Astrocyte (in vitro differentiated cells and primary cell): ENCODE measurements around the gene MADD. TPM values are rescaled to one million over a fixed set of nuclear protein-coding genes. Genes with fewer than 3 reads are reported as not detected.

ENCODE experiments used
- DNase-seq: peaks from one replicate; pipeline ENCODE4 v3.0.0-alpha.2; 2010; ENCODE audit warnings: low read depth
- FAIRE-seq: peaks from 2 replicates; lab custom pipeline; 2011; peaks lifted over from hg19 to GRCh38; lab: Jason Lieb, UNC
- H2AFZ ChIP-seq: 2 replicates; pipeline ENCODE4 v1.6.0; 2012; ENCODE audit warnings: low read depth, low read length, inconsistent platforms
- H3K27ac ChIP-seq: 2 replicates; pipeline ENCODE4 v1.5.1; 2011; ENCODE audit warnings: low read depth, low read length, inconsistent platforms
- H3K27me3 ChIP-seq: 2 replicates; pipeline ENCODE4 v1.6.0; 2011; ENCODE audit warnings: low read length, inconsistent platforms; ENCODE audit not compliant: insufficient read depth
- H3K36me3 ChIP-seq: 2 replicates; pipeline ENCODE4 v1.5.1; 2011; ENCODE audit warnings: low read length, inconsistent platforms; ENCODE audit not compliant: insufficient read depth
- H3K4me1 ChIP-seq: 2 replicates; pipeline ENCODE4 v1.5.1; 2011; ENCODE audit warnings: low read length, inconsistent platforms; ENCODE audit not compliant: insufficient read depth
- H3K4me2 ChIP-seq: 2 replicates; pipeline ENCODE4 v1.6.0; 2012; ENCODE audit warnings: low read length, inconsistent platforms
- H3K4me3 ChIP-seq: 2 replicates; pipeline ENCODE4 v1.5.1; 2011; ENCODE audit warnings: low read depth, mild to moderate bottlenecking, low read length, inconsistent platforms; ENCODE audit not compliant: insufficient read depth
- H3K79me2 ChIP-seq: 2 replicates; pipeline ENCODE4 v1.6.0; 2012; ENCODE audit warnings: mild to moderate bottlenecking, low read length, inconsistent platforms; ENCODE audit not compliant: insufficient read depth
- H3K9ac ChIP-seq: 2 replicates; pipeline ENCODE4 v1.6.0; 2012; ENCODE audit warnings: mild to moderate bottlenecking, low read length, inconsistent platforms
- H3K9me3 ChIP-seq: 2 replicates; pipeline ENCODE4 v1.5.1; 2012; ENCODE audit warnings: low read depth, mild to moderate bottlenecking, low read length, inconsistent platforms; ENCODE audit not compliant: insufficient read depth
- H4K20me1 ChIP-seq: 2 replicates; pipeline ENCODE4 v1.6.0; 2012; ENCODE audit warnings: low read length, inconsistent platforms; ENCODE audit not compliant: insufficient read depth
- H3K27ac Mint-ChIP-seq: one replicate; pipeline ENCODE4 v1.8.0; 2021; ENCODE audit warnings: mild to moderate bottlenecking, mixed read lengths; ENCODE audit not compliant: unreplicated experiment
- H3K27me3 Mint-ChIP-seq: one replicate; pipeline ENCODE4 v1.8.0; 2021; ENCODE audit warnings: low read depth, mixed read lengths; ENCODE audit not compliant: unreplicated experiment
- H3K36me3 Mint-ChIP-seq: one replicate; pipeline ENCODE4 v1.8.0; 2021; ENCODE audit warnings: low read depth, mixed read lengths; ENCODE audit not compliant: unreplicated experiment
- H3K4me1 Mint-ChIP-seq: one replicate; pipeline ENCODE4 v1.8.0; 2021; ENCODE audit warnings: low read depth, mixed read lengths; ENCODE audit not compliant: unreplicated experiment
- H3K4me3 Mint-ChIP-seq: one replicate; pipeline ENCODE4 v1.8.0; 2021; ENCODE audit warnings: mild to moderate bottlenecking, moderate library complexity, mixed read lengths; ENCODE audit not compliant: unreplicated experiment
- H3K9me3 Mint-ChIP-seq: one replicate; pipeline ENCODE4 v1.8.0; 2021; ENCODE audit warnings: mild to moderate bottlenecking, mixed read lengths; ENCODE audit not compliant: unreplicated experiment
- EZH2 ChIP-seq: IDR thresholded peaks from 2 replicates; pipeline ENCODE4 v1.6.1; 2012; ENCODE audit warnings: mild to moderate bottlenecking, low read length, inconsistent platforms; ENCODE audit not compliant: insufficient read depth
- total RNA-seq: library from RNA; stranded (reverse); gene quantifications from 2 replicates; pipeline ENCODE4 v1.2.1, GENCODE V29; 2021
- TF ChIP-seq, protein P1 (sequence below): IDR thresholded peaks from 2 replicates; pipeline ENCODE4 v1.5.1; 2011; ENCODE audit warnings: low read depth, mild to moderate bottlenecking, inconsistent platforms, low read length, moderate library complexity; ENCODE audit not compliant: insufficient read depth

The MADD gene
- total RNA-seq, 1 donor from 2014 or later, result 22.9 TPM

DNA sequence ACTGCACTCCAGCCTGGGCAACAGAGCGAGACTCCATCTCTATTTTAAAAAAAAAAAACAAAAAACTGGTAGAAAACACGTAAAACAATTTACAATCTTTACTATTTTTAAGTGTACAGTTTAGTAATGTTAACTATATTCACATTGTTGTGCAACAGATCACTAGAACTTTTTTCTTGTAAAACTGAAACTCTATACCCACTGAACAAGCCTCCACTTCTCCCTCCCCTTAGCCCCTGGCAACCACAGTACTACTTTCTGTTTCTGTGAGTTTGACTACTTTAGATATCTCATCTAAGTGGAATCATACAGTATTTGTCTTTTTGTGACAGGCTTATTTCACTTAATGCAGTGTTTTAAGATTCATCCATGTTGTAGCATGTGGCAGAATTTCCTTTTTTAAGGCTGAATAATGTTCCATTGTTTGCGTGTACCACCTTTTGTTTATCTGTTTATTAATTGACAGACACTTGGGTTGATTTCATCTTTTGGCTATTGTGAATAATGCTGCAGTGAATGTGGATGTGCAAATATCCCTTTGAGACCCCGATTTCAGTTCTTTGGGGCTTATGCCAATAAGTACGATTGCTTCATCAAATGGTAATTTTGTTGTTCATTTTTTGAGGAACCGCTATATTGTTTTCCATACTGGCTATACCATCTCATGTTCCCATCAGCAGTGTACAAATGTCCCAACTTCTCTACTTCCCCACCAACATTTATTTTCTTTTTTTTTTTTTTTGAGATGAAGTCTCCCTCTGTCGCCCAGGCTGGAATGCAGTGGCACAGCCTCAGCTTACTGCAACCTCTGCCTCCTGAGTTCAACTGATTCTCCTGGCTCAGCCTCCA, 44.2 kb upstream of the MADD start:
- no peak overlapping the region for H3K27ac ChIP-seq
- no peaks in the 10 kb centered on the region for H3K79me2 ChIP-seq
- H3K9ac ChIP-seq, result no peak overlapping the region
- TF ChIP-seq, protein P1, sequence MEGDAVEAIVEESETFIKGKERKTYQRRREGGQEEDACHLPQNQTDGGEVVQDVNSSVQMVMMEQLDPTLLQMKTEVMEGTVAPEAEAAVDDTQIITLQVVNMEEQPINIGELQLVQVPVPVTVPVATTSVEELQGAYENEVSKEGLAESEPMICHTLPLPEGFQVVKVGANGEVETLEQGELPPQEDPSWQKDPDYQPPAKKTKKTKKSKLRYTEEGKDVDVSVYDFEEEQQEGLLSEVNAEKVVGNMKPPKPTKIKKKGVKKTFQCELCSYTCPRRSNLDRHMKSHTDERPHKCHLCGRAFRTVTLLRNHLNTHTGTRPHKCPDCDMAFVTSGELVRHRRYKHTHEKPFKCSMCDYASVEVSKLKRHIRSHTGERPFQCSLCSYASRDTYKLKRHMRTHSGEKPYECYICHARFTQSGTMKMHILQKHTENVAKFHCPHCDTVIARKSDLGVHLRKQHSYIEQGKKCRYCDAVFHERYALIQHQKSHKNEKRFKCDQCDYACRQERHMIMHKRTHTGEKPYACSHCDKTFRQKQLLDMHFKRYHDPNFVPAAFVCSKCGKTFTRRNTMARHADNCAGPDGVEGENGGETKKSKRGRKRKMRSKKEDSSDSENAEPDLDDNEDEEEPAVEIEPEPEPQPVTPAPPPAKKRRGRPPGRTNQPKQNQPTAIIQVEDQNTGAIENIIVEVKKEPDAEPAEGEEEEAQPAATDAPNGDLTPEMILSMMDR, result no peak
- no peak for TF ChIP-seq EZH2
- no peak overlapping the region for H3K4me3 ChIP-seq
- H3K36me3 ChIP-seq, result peaks cover 7% of the 10 kb centered on the region
- H3K4me1 ChIP-seq, result peaks cover 4% of the 10 kb centered on the region
- Mint-ChIP-seq H3K27me3 (no peaks in the 10 kb centered on the region), H3K36me3 (peaks cover 6% of the 10 kb centered on the region), H3K9me3 (no peaks in the 10 kb centered on the region), H3K4me1 (peaks cover under 1% of the 10 kb centered on the region), H3K27ac (no peak overlapping the region), H3K4me3 (no peak overlapping the region)
- H3K4me2 ChIP-seq, result no peak overlapping the region
- no peak overlapping the region for H2AFZ ChIP-seq
- H3K27me3 ChIP-seq, result no peaks in the 10 kb centered on the region
- no peaks in the 10 kb centered on the region for H4K20me1 ChIP-seq
- no peaks in the 10 kb centered on the region for H3K9me3 ChIP-seq
- no peak for FAIRE-seq
- no peak for DNase-seq

DNA sequence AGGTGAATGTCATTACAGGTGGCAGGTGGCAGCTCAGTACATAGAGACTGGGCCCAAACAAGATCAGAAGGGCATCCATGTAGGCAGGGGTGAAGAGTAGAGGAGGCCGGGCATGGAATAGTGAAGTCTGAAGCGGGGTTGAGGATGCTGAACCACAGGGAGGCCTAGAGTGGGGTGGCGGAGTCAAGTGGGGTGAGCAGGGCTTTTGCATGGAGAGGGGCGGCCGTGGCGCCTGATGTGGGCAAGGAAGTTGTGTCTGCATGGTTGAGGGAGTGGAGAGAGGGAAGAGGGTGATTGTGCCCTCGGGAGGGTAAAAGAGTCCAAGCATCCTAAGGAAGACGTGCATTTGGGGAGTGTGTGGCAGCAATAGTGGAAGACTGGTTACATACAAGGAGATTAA, 40.8 kb upstream of the MADD start:
- peak overlapping the region; percentile 62 for H3K27ac Mint-ChIP-seq
- no peak overlapping the region for H3K4me3 Mint-ChIP-seq
- no peak for DNase-seq
- Histone ChIP-seq H3K36me3 (peaks cover 5% of the 10 kb centered on the region), H2AFZ (no peak overlapping the region), H3K9ac (no peak overlapping the region), H3K4me3 (no peak overlapping the region), H3K27ac (no peak overlapping the region), H3K9me3 (no peaks in the 10 kb centered on the region), H3K4me2 (no peak overlapping the region), H3K79me2 (no peaks in the 10 kb centered on the region), H3K4me1 (peaks cover 7% of the 10 kb centered on the region), H4K20me1 (no peaks in the 10 kb centered on the region), H3K27me3 (no peaks in the 10 kb centered on the region)
- TF ChIP-seq, protein P1, result no peak
- no peak for TF ChIP-seq EZH2
- H3K4me1 Mint-ChIP-seq, result peaks cover 6% of the 10 kb centered on the region
- H3K27me3 Mint-ChIP-seq, result no peaks in the 10 kb centered on the region
- FAIRE-seq, result no peak
- no peaks in the 10 kb centered on the region for H3K9me3 Mint-ChIP-seq
- peaks cover 8% of the 10 kb centered on the region for H3K36me3 Mint-ChIP-seq

DNA sequence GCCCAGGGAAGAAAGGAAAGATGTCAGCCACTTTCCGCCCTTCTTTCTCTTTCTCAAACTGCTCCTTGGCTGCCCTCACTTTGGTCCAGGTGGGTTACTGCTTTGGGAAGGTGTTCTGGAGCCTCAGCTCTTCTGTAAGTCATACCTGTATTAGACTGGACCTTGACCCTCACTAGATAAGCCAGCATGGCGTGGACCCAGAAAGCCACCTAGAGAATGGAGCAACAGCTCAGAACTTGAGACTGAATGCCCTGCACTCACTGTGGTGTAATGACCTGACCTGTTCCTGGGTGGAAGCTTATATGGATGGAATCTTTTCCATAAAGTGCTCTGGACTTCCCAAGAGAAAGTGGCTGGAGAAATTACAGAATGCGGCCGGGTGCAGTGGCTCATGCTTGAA, 36.9 kb upstream of the MADD start:
- Mint-ChIP-seq H3K4me1 (peaks cover 26% of the 10 kb centered on the region), H3K27ac (no peak overlapping the region), H3K4me3 (no peak overlapping the region), H3K36me3 (peaks cover 17% of the 10 kb centered on the region), H3K9me3 (no peaks in the 10 kb centered on the region), H3K27me3 (no peaks in the 10 kb centered on the region)
- DNase-seq (no peak), FAIRE-seq (no peak)
- no peak overlapping the region for H3K4me2 ChIP-seq
- peaks cover 7% of the 10 kb centered on the region for H3K36me3 ChIP-seq
- no peak overlapping the region for H3K27ac ChIP-seq
- no peak overlapping the region for H2AFZ ChIP-seq
- H3K79me2 ChIP-seq, result no peaks in the 10 kb centered on the region
- H4K20me1 ChIP-seq, result no peaks in the 10 kb centered on the region
- peaks cover 19% of the 10 kb centered on the region for H3K4me1 ChIP-seq
- TF ChIP-seq, protein P1, result no peak
- TF ChIP-seq EZH2, result no peak
- H3K27me3 ChIP-seq, result no peaks in the 10 kb centered on the region
- no peak overlapping the region for H3K4me3 ChIP-seq
- no peaks in the 10 kb centered on the region for H3K9me3 ChIP-seq
- no peak overlapping the region for H3K9ac ChIP-seq
